HG03025 (cell line): ENCODE data around the gene DSTYK.

Experiments
- ATAC-seq: cut with Tn5 transposase; IDR thresholded peaks from one replicate; pipeline ENCODE4 v1.9.1; 2021; ENCODE audit warnings: mild to moderate bottlenecking, moderate library complexity; ENCODE audit not compliant: unreplicated experiment, low FRiP score

Gene DSTYK, protein sequence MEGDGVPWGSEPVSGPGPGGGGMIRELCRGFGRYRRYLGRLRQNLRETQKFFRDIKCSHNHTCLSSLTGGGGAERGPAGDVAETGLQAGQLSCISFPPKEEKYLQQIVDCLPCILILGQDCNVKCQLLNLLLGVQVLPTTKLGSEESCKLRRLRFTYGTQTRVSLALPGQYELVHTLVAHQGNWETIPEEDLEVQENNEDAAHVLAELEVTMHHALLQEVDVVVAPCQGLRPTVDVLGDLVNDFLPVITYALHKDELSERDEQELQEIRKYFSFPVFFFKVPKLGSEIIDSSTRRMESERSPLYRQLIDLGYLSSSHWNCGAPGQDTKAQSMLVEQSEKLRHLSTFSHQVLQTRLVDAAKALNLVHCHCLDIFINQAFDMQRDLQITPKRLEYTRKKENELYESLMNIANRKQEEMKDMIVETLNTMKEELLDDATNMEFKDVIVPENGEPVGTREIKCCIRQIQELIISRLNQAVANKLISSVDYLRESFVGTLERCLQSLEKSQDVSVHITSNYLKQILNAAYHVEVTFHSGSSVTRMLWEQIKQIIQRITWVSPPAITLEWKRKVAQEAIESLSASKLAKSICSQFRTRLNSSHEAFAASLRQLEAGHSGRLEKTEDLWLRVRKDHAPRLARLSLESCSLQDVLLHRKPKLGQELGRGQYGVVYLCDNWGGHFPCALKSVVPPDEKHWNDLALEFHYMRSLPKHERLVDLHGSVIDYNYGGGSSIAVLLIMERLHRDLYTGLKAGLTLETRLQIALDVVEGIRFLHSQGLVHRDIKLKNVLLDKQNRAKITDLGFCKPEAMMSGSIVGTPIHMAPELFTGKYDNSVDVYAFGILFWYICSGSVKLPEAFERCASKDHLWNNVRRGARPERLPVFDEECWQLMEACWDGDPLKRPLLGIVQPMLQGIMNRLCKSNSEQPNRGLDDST

DNA sequence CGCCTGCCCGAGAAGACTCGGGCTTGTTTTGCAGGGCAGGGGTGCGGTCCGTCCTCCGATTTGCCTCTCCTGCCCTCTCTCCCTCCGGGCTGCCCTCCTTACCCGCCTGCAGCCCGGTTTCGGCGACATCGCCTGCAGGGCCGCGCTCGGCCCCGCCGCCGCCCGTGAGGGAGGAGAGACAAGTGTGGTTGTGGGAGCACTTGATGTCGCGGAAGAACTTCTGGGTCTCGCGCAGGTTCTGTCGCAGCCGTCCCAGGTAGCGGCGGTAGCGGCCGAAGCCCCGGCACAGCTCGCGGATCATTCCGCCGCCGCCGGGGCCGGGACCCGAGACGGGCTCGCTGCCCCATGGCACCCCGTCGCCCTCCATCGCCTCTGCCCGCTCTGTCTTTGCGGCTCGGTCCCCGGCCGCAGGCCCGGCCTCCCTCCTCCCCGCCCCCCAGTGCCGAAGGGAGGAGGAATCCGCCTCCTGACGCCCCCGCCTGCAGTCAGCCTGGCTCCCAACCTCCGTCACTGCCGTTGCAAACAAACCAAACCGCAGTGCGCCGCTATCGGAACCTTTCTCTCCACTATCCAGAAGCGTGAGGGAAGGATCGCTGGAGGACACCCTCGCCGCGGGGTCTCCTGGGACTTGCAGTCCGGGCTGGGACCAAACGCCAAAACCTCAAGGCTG, at the start of gene DSTYK:
TSS of gene DSTYK (minus strand) at position 534 of the 670 bp plus-strand sequence. CDS start at position 367, 167 bp downstream.
- peak; percentile 76 for ATAC-seq

DNA sequence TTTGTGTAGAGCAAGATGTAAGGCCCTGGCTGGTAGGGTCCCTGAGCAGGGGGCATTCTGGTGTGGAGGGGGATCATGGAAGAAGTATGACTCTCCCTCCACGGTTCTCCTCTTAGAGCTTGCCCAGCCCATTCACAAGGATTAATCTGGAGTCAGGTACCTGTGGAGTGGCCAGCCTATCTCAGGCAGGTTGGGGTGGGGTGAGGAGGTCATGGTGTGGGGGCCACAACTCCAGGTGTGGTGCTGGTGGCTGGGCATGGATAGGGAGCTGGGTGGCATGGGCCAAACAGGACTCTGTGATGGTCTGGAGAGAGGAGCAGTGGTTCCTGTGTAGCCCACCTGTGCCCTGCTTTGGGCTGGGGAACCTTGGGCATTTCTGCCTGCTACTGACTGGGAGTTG, 48.5 kb upstream of the DSTYK start:
- no peak for ATAC-seq

DNA sequence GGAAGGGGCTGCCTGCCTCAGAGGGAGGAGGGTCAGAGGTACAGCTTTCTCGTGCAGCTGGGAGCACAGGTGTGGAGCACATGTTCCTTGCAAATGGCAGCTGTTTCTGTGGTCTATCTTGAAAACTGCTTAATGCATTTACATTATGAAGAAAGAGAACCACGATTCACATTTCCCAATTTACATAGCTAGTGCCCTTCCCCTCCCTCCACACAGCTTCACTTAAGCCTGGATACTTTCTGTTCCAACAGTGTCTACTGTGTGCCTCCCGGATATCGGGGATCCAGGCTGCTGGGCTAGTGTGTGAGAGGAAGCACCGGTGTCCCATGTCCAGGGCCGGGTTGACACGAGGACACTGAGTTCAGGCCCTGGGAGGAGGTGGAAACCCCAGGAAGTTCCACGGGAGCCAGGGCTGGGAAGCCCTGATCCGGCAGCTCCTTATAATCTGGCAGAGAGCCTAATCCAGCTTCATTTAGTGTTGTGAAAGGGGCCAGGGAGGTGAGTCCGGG, 47.9 kb upstream of the DSTYK start:
- no peak for ATAC-seq

DNA sequence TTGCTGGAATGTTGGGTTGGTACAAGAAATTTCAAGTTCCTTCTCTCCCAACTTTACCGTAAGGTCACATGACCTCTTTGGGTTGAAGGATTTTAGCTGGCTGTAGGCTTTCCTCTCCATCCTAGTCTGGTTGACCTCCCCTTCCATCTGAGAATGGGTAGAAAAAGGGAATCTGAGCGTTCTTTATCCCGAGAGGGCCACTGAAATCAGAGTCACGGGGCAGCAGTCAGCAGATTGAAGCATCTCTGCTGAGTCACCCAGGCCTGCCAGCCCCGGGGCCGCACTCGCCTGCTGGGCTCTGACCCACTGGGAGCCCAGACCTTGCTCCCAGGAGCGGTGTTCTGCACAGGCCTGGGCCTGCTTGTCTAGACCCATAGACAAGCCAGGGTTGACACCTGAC, 47.2 kb upstream of the DSTYK start:
- ATAC-seq, result no peak

DNA sequence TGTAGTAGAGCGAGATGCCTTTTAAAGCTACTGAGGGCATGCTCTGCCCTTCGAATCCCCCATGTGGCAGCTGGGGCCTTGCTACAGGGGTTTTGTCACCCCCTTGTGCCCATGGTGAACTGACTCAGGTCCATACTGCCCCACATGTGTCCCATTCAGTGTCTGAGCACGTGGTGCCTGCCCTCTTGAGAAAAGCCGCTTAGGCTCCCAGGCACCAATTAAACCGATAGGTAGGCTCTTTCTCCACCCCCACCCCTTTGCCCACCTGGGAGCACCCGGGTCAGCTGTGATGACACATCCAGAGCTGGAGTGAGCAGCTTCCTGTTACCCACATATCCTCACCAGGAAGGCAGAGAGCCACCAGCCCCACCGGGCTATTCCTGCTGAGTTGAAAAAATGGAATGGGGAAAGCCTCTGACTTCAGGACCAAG, 46.8 kb upstream of the DSTYK start:
- no peak for ATAC-seq

DNA sequence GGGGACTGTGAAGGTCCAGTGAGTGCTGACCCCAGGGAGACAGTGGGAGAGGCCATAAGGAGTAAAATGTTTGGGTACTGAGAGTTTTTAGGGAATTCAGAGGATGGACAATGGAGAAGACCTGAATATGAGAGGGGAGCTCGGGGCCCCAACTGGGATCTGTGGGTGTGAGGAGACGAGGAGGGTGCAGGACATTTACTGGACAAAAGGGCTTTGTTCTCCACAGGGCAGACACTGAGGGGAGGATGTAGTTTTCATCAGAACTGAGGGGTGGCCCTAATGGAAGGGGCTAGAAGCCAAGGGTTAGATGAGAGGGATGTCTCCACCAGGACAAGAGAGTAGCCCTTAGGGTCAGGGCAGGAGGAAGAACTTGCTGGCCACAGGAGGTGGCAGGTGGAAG, 46.2 kb upstream of the DSTYK start:
- no peak for ATAC-seq

DNA sequence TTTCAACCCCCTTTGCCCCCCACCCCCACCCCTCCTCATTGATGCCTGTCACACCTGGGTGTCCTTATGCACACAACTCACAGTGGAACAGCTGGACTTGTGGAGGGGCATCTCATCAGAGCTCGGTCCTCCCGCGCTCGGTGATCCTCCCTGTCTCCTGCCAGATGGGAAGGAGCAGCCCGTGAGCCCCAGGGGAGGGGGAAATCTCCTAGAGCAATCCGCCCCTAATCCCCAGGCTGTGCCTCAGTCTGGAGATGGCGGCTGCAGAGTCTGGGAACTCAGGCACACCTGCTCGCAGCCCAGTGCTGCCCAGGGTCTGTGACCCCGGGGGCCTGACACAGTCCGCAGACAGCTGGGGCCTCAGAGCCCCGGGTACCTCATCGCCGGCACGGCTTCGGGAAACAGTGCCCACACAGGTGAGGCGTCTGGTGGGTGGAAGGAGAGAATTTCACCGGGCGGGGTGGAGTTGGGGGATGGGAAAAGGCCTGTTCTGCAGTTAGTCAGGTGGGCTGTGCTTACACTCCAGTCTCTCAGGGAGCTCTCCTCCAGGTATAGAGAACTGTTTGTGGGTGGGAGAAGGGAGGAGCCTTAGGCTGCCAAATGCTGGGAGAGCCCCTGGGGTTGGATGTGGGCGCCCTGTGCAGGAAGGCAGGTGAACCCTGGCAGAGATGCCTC, 45.6 kb upstream of the DSTYK start:
- no peak for ATAC-seq

DNA sequence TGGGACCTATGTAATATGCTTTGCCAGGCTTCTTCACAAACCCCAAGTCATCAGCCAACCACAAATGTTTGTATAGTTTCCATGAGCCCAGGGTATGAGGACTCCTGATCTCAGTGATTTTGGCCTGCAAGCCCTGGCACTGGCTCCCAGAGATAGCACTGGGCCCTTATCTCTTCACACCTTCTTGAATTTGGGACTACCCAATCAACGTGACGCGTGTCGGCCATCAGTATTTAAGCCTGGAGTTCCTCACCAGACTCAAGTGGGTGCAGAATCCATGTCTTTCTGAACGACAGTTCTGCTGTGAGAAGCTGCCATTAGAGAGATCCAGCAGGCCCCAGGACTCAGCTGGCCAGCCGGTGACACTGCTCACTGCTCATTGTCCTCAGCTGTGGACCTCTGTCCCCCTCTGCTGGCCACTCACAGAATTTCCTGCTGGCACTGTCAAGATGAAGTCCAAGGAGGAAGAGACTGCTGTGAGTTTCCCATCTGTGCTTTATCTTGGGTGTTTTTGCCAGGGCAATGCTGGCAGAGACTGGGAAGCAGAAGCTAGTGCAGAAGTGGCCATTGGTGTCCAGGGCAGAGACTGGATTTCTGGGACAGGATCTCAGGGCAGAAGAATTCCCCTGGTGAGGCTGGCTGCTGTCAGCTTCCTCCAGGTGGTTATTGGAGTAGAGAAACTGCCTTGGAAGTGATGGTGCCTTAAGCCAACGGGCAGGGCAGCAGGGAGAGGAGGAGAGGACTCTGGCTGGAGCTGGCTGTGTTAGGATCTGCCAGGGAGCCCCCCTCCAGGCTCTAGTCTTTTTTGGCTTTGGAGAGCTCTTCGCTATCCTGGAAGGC, 44.7 kb upstream of the DSTYK start:
- no peak for ATAC-seq

DNA sequence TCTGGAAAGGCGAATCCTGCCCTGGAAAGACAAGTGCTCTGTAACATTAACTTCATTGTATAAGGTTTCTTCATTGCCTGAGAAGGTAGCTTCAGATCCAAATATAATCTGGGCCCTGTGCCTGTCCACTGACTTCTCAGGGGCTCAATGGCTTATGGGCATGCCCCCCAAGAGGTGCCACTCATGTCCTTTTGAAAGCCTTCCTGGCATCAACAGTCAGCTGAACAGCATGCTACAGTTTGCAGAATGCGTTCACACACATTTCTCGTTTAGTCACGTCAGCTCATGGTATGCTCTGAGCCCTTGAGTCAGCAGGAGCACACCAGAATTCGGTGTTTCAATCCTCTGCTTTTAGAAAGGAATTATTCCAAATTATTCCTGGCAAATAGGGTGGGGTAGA, 40.1 kb upstream of the DSTYK start:
- no peak for ATAC-seq

DNA sequence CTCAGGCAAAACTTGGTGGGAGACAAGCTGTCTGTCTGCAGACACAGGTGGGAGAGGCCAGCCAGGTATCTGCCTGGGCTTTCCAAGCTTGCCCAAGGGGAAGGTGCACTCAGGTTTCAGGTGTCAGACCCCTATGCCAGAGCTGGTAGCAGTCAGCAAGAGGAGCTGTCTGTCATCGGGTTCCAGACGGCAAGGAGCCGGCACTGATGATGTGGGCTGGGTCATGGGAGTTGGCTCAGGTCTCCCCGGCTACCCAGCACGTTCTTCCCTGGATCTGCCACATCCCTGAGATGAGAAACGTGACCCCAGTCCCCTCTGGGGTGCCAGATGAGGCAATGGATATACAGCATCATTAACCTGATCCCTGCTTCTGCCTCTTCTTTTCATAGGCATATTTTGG, 39.2 kb upstream of the DSTYK start:
- ATAC-seq, result no peak

DNA sequence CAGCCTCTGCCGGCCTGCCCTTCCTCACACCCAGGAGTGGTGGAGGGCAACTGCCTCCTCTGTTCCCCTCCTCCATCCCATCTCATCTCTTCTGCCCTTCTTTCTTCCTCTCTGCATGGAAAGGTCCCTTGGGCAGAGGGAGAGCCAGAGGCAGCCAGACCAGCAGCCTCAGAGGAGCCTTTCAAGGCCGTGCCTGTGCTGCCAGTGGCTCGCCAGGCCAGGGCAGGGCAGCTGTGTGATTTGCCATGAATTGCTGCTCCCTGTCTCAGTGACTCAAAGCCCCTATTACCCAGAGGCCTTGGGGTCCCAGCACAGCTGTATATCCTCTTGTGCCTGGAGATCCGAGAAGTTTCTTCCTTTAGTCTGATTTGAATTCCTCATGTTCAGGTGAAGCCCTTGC, 38.1 kb upstream of the DSTYK start:
- no peak for ATAC-seq

DNA sequence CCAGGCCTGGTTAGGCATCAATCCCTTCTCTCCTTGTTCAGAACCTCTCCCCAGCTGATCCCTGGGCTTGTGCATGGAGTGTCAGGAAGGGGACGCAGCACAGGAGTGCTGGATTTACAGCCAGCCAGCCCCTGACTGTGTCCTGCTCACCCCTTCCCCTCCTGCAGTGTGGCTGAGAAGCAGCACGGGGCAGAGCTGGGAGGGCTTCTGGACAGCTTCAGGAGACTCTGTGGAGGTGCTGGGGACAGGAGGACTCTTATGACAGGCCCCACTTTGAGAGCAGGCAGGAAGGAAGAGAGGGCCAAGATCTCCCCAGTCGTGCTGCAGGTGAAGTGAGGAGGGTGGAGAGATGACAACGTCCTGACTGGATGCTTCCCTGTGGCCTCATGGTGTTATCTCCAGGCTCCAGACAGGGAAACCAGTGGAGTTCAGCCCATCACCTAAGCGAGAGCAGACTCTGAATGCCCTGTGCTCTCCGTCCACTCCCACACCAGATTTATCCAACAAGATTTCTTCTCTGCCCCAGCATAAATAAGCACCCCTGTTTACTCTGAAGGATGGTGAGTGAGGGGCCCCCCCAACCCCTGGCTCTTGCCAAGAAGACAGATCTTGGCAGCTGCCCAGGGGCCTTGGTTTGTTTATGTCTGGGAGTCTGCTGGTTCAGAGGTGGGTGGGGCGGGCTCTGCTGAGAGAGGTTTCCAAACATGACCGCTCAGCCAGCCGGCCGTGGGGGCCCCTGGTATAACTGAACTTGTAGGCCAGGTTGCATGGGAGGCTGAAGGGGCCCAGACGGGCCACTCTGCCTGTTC, 37.5 kb upstream of the DSTYK start:
- no peak for ATAC-seq

DNA sequence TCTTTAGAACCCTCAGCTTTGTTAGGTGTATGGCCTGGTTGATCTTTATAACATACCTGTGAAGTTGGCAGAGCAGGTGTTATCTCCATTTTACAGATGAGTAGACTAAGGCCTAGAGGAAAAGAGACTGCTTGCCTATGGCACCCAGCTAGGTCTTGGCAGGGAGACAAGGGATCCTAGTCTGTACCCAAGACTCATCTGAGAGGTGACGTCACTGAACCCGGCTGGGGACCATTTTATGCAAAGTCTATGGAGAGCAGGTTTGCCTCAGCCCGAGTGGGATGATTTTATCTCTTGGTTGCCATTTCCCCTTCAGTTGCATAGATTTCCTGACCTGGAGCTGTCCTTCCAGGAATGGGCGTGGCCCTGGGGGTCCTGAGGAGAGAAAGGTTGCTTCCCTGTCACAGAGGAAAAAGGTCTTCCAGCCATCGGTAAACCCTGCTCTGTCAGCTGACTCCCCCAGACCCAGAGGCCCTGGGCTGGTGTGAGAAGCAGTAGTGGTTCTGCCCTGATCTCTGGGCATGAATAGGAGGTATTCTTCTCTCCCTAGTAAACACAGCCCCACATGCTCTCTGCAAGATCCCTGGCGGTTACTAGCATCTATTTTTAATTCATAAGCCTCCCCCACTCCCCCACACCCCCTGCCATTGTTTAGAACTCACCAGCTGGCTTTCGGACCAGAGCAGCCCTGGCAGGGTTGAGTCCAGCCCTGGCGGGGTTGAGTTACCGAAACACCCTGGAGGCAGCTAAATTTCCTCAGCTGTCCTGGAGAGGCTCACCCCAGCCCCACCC, 35.8 kb upstream of the DSTYK start:
- ATAC-seq, result no peak

DNA sequence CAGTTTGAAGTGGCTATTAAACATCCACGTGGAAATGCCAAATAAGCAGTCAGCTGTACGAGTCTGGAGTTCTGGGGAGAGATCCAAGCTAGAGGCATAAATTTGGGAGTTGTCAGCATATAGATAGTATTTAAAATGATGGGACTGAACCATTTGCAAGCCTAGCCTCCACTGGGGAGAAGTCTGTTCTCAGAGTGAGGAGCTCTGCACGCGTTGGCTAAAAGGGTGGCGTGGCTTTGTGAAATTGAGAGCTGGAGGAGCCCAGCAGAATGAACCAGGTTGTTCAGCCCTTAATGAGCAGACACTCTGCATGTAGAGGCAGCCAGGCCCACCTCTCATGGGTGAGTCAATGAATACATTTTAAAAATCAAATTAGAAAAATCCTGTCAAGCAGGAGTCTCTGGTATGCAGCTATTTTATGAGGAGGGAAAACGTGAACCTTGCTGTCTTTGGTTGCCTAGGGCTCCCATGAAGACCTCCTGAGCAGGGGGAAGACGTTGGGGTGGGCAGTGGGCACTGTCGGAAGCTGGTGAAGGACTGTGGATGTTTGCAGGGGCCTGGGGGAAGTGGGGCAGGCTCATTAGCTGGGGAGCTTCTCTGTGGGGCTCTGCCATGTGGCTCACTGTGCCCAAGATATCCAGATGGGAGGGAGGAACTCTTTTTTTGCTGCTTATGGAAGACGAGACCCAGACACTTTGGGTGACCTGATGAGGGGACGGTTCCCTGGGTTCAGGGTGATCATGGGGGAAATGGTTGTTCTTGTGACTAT, 35.0 kb upstream of the DSTYK start:
- ATAC-seq, result no peak

DNA sequence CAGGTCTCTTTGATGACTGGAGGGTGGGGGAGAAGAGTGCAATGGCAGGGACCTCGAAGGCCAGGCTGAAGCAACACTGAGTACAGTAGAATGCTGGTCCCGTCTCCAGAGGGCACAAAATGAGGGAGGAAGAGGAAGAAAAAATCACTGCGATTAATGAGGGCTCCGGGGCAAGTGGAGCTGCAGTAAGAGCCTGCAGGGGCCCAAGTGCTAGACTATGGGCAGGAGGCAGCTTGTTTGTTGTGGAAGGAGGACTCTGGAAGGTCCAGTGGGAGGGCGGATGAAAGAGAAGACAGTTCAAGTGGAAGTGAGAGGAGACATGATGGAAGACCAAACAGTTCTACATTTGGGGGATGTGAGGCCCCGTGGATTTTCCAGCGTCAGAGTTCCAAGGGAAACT, 33.6 kb upstream of the DSTYK start:
- ATAC-seq, result no peak

DNA sequence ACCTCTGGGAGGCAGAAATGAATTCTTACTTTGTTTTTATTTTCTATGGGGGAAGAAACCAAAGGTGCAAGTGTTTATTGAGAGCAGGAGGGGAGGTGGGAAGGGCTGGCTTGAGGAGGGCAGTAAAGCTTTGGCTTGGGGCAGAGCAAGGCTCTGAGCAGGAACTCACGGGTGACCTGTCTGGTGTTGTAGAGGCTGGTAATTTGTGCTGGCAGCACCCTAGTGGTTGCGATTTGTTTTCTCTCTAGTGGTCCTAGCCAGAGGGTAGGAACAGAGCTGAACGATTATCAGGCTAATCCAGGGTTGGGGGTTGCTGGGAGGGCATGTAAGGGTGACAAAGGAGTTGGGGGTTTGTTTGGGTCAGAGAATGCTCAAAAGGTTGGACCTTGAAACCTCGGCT, 32.9 kb upstream of the DSTYK start:
- no peak for ATAC-seq
